CD4-positive, alpha-beta T cell (primary cell): Measurements from ENCODE around the gene NFX1. TPM values are rescaled to one million over a fixed set of nuclear protein-coding genes. Genes with fewer than 3 reads are reported as not detected.
A peak's percentile ranks its signal among the peaks of the same experiment; 100 is the strongest.

Source experiments
- ATAC-seq: fragments of 200-7000 bp; cut with Tn5 transposase; one replicate; pipeline ENCODE4 v1.10.0; 2022; ENCODE audit warnings: mild to moderate bottlenecking; ENCODE audit not compliant: poor library complexity
- CTCF ChIA-PET: fragments of 350-600 bp; sonication (Branson Sonifier 250); formaldehyde crosslinking; loops from one replicate; lab custom pipeline; 2021; ENCODE audit warnings: antibody characterized with exemption, inconsistent platforms; lab: Charles Lee
- POLR2A ChIA-PET: fragments of 350-600 bp; sonication (Branson Sonifier 250); formaldehyde crosslinking; loops from one replicate; lab custom pipeline; 2021; ENCODE audit warnings: antibody characterized with exemption, inconsistent platforms; lab: Charles Lee
- DNase-seq, 14 experiments: peaks; one replicate each; pipeline ENCODE4 v3.0.0-alpha.2; 2013 to 2020; ENCODE audit warnings: mixed read lengths in 2 of 14
- H3K27ac ChIP-seq, 2 donors: one replicate each; pipeline versions ENCODE4 v1.5.1 to v1.7.0; 2013; ENCODE audit warnings: low read length in 2 of 2, low read depth in 1 of 2, mild to moderate bottlenecking in 1 of 2
- H3K27me3 ChIP-seq, 2 experiments: 1 replicate in 1 of 2; 2 replicates in 1 of 2; pipeline versions ENCODE4 v1.6.1 to v1.7.0; 2013; ENCODE audit warnings: low read length in 2 of 2, control low read depth in 1 of 2, mild to moderate bottlenecking in 1 of 2, moderate library complexity in 1 of 2; ENCODE audit not compliant: insufficient read depth in 2 of 2, control insufficient read depth in 1 of 2
- H3K36me3 ChIP-seq: one replicate; pipeline ENCODE4 v1.6.1; 2013; ENCODE audit warnings: low read length, control low read depth; ENCODE audit not compliant: insufficient read depth
- H3K4me1 ChIP-seq: one replicate; pipeline ENCODE4 v1.6.1; 2013; ENCODE audit warnings: low read length, control low read depth; ENCODE audit not compliant: insufficient read depth
- H3K4me3 ChIP-seq: one replicate; pipeline ENCODE4 v1.5.1; 2013; ENCODE audit warnings: mild to moderate bottlenecking, low read length, moderate library complexity
- H3K9me3 ChIP-seq, 2 experiments: 1 replicate in 1 of 2; 2 replicates in 1 of 2; pipeline versions ENCODE4 v1.6.1 to v1.7.0; 2013; ENCODE audit warnings: low read length in 2 of 2, mild to moderate bottlenecking in 2 of 2, control low read depth in 1 of 2, moderate library complexity in 1 of 2; ENCODE audit not compliant: control insufficient read depth in 1 of 2, insufficient read depth in 1 of 2
- H3K27ac Mint-ChIP-seq: one replicate; pipeline ENCODE4 v1.8.0; 2020; ENCODE audit warnings: mixed read lengths
- H3K27me3 Mint-ChIP-seq: one replicate; pipeline ENCODE4 v1.8.0; 2021; ENCODE audit warnings: mixed read lengths
- H3K36me3 Mint-ChIP-seq: one replicate; pipeline ENCODE4 v1.8.0; 2021; ENCODE audit warnings: low read depth, mixed read lengths
- H3K4me1 Mint-ChIP-seq: one replicate; pipeline ENCODE4 v1.8.0; 2021; ENCODE audit warnings: low read depth, mixed read lengths
- H3K4me3 Mint-ChIP-seq: one replicate; pipeline ENCODE4 v1.8.0; 2020; ENCODE audit warnings: mild to moderate bottlenecking, mixed read lengths
- H3K9me3 Mint-ChIP-seq: one replicate; pipeline ENCODE4 v1.8.0; 2020; ENCODE audit warnings: mixed read lengths
- intact Hi-C, 2 experiments: fragments of 100-400 bp; cut with DNase I in 1 of 2; cut with micrococcal nuclease in 1 of 2; formaldehyde crosslinking; loops; one replicate each; pipeline versions ENCODE4 v1.15.1 to v1.9.0; 2023 to 2025; cut with DNase I, micrococcal nuclease
- total RNA-seq, 174 experiments: library from RNA in 2 of 174; stranded (reverse) in 2 of 174; gene quantifications; one replicate each; pipeline ENCODE4 v1.2.3 and lab custom pipeline; 2021 to 2026
- TF ChIP-seq, protein P1 (sequence below): fragments of 200-600 bp; IDR thresholded peaks from one replicate; pipeline ENCODE4 v1.8.0; 2022; ENCODE audit warnings: antibody characterized with exemption, mild to moderate bottlenecking

NFX1 gene
- total RNA-seq, 2 experiments from 2014 or later = 33.1 to 34.1 TPM

DNA sequence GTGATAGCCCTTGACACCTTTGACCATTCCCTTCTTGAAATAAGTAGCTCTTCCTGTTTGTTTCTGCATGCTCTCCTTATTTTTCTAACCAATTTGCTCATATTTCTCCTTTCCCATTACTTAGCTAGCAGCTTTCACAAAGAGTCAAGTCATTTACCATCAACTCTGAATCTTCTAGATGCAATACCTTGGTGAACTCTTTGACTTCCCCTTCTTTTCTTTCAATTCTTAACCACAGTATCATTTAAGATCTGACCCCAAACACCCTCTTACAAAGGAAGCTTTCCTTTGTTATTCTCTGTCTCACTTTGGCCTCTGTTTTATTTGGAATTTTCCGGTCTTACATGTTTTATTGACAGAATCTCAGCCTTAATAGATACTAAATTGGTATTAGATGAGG, 14.0 kb downstream of the NFX1 start:
- no peak overlapping the region for H3K27ac ChIP-seq

DNA sequence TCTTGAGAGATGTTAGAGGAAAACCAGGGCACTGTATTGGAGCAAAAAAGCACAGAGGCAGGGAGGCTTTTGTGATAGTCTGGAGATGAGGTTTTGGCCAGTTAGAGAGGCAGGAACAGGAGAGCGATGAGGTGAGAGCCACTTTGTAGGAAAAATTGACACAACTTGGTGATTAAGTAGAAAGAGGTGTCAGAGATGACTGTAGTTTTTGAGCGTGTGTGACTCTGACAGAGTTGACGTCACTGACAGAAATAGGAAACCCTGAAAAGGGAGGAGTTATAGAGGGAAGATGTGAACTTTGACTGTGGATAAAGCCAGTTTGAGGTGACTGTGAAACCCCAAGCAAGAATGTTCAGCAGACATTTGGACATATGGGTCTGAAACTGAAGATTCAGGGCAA, 15.7 kb downstream of the NFX1 start:
- H3K4me1 Mint-ChIP-seq = peaks cover 7% of the 10 kb centered on the region
- no peaks in the 10 kb centered on the region for H3K27me3 Mint-ChIP-seq
- no peak overlapping the region for H3K4me3 ChIP-seq
- no peak overlapping the region for H3K4me3 Mint-ChIP-seq
- no peak overlapping the region for H3K27ac Mint-ChIP-seq
- intact Hi-C loops = no loop called here
- CTCF ChIA-PET = no interaction called here
- no peak overlapping the region for H3K27ac ChIP-seq
- DNase-seq = no peak
- POLR2A ChIA-PET = no interaction called here
- TF ChIP-seq, protein P1, sequence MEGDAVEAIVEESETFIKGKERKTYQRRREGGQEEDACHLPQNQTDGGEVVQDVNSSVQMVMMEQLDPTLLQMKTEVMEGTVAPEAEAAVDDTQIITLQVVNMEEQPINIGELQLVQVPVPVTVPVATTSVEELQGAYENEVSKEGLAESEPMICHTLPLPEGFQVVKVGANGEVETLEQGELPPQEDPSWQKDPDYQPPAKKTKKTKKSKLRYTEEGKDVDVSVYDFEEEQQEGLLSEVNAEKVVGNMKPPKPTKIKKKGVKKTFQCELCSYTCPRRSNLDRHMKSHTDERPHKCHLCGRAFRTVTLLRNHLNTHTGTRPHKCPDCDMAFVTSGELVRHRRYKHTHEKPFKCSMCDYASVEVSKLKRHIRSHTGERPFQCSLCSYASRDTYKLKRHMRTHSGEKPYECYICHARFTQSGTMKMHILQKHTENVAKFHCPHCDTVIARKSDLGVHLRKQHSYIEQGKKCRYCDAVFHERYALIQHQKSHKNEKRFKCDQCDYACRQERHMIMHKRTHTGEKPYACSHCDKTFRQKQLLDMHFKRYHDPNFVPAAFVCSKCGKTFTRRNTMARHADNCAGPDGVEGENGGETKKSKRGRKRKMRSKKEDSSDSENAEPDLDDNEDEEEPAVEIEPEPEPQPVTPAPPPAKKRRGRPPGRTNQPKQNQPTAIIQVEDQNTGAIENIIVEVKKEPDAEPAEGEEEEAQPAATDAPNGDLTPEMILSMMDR = no peak
- no peaks in the 10 kb centered on the region for H3K9me3 Mint-ChIP-seq
- H3K36me3 Mint-ChIP-seq = peaks cover 40% of the 10 kb centered on the region
- peak; percentile 34 for ATAC-seq
- H3K9me3 ChIP-seq = no peaks in the 10 kb centered on the region
- H3K4me1 ChIP-seq = no peaks in the 10 kb centered on the region
- peaks cover 97% of the 10 kb centered on the region for H3K36me3 ChIP-seq
- no peaks in the 10 kb centered on the region for H3K27me3 ChIP-seq

More for the DNA sequence above, 14.0 kb downstream of the NFX1 start:
- ATAC-seq (no peak), DNase-seq (no peak)
- peaks cover 40% of the 10 kb centered on the region for H3K36me3 Mint-ChIP-seq
- no peaks in the 10 kb centered on the region for H3K9me3 Mint-ChIP-seq
- no peaks in the 10 kb centered on the region for H3K9me3 ChIP-seq
- H3K4me3 ChIP-seq = no peak overlapping the region
- TF ChIP-seq, protein P1 = no peak
- H3K4me3 Mint-ChIP-seq = no peak overlapping the region
- peaks cover 20% of the 10 kb centered on the region for H3K4me1 Mint-ChIP-seq
- peaks cover 97% of the 10 kb centered on the region for H3K36me3 ChIP-seq
- H3K27me3 Mint-ChIP-seq = no peaks in the 10 kb centered on the region
- CTCF ChIA-PET = no interaction called here
- H3K4me1 ChIP-seq = peaks cover 2% of the 10 kb centered on the region
- H3K27ac Mint-ChIP-seq = no peak overlapping the region
- intact Hi-C loops = no loop called here
- POLR2A ChIA-PET = interaction anchor here (2.5 kb wide), 1 partner anchor 14 kb away, joined by 12 read pairs; the partner anchor contains the start of gene NFX1
- no peaks in the 10 kb centered on the region for H3K27me3 ChIP-seq

DNA sequence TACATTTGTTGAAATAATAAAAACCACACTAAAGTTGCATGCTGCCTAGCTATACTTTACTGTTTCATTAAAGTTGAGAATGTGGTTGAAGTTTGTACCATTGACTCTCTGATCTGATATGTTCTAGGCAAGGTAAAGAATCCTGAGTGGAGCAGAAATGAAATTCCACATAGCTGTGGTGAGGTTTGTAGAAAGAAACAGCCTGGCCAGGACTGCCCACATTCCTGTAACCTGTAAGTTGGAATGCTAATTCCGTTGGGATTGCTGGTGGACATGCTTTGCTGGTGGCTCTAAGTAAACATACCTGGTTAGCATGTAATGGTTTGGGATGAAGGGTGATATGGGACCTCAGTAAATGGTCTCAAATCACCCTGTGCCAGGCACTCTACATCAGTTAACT, 16.8 kb downstream of the NFX1 start:
- ChIA-PET CTCF (no interaction called here), POLR2A (no interaction called here)
- no peaks in the 10 kb centered on the region for H3K27me3 ChIP-seq
- no peaks in the 10 kb centered on the region for H3K9me3 ChIP-seq
- Mint-ChIP-seq H3K36me3 (peaks cover 40% of the 10 kb centered on the region), H3K4me1 (peaks cover 4% of the 10 kb centered on the region), H3K4me3 (no peak overlapping the region), H3K27ac (no peak overlapping the region), H3K9me3 (no peaks in the 10 kb centered on the region), H3K27me3 (no peaks in the 10 kb centered on the region)
- no peak overlapping the region for H3K4me3 ChIP-seq
- no peaks in the 10 kb centered on the region for H3K4me1 ChIP-seq
- H3K36me3 ChIP-seq = peaks cover 97% of the 10 kb centered on the region
- intact Hi-C loops = no loop called here
- H3K27ac ChIP-seq = no peak overlapping the region
- TF ChIP-seq, protein P1 = no peak
- DNase-seq = no peak
- no peak for ATAC-seq
